A549 (cell line): Measurements from ENCODE around the gene B3GALT6. TPM values are rescaled to one million over a fixed set of nuclear protein-coding genes. Genes with fewer than 3 reads are reported as not detected.
A peak's percentile ranks its signal among the peaks of the same experiment; 100 is the strongest.

Experiments
- ATAC-seq, 2 experiments: fragments of 200-7000 bp in 1 of 2; fragments of >200 bp in 1 of 2; cut with Nextera tagmentation in 1 of 2; cut with Tn5 transposase in 1 of 2; 3 replicates each; pipeline versions ENCODE4 v1.8.0 to v1.9.1; 2018 to 2020; ENCODE audit warnings: mild to moderate bottlenecking in 1 of 2, moderate library complexity in 1 of 2
- CTCF ChIA-PET: fragments of 300-600 bp; sonication (Branson Sonifier 250); formaldehyde crosslinking; extraction: SDS; loops from one replicate; lab custom pipeline; 2021; ENCODE audit warnings: antibody characterized with exemption, inconsistent platforms; lab: Yijun Ruan, JAX
- POLR2A ChIA-PET: fragments of 350-600 bp; formaldehyde crosslinking; extraction: SDS; loops from one replicate; lab custom pipeline; 2021; ENCODE audit warnings: antibody characterized with exemption, inconsistent platforms; lab: Yijun Ruan, JAX
- DNase-seq, 2 experiments: peaks; one replicate each; pipeline versions ENCODE4 v3.0.0 to v3.0.0-alpha.2; 2011 to 2016; ENCODE audit warnings: low read depth in 1 of 2, low spot score in 1 of 2
- FAIRE-seq: peaks from 2 replicates; lab custom pipeline; 2011; peaks lifted over from hg19 to GRCh38; lab: Jason Lieb, UNC
- H3K27ac ChIP-seq, 2 experiments: fragments of >200 bp; sonication (Bioruptor Twin); formaldehyde crosslinking; 3 replicates each; pipeline ENCODE4 v1.5.1; 2016 to 2017
- H3K4me1 ChIP-seq: fragments of >200 bp; sonication (Bioruptor Twin); formaldehyde crosslinking; 3 replicates; pipeline ENCODE4 v1.6.1; 2016
- H3K4me2 ChIP-seq: fragments of >200 bp; sonication (Bioruptor Twin); formaldehyde crosslinking; 3 replicates; pipeline ENCODE4 v1.6.1; 2016
- H3K4me3 ChIP-seq: fragments of >200 bp; sonication (Bioruptor Twin); formaldehyde crosslinking; 3 replicates; pipeline ENCODE4 v1.5.1; 2016
- H3K9me3 ChIP-seq: fragments of >200 bp; sonication (Bioruptor Twin); formaldehyde crosslinking; 3 replicates; pipeline ENCODE4 v1.6.1; 2016
- ATOH8 ChIP-seq: fragments of 250-450 bp; sonication (Bioruptor Pico); IDR thresholded peaks from 2 replicates; pipeline ENCODE4 v1.5.0; 2020; ENCODE audit warnings: low read depth, mild to moderate bottlenecking, moderate library complexity
- BHLHE40 ChIP-seq: IDR thresholded peaks from 2 replicates; pipeline ENCODE4 v1.6.1; 2012; ENCODE audit warnings: low read depth, low read length, inconsistent platforms
- CEBPB ChIP-seq, 2 experiments: fragments of >200 bp in 1 of 2; sonication (Bioruptor Twin) in 1 of 2; formaldehyde crosslinking in 1 of 2; IDR thresholded peaks; 2 replicates each; pipeline ENCODE4 v1.6.1; 2012 to 2016
- CHD2 ChIP-seq: fragments of 150-350 bp; IDR thresholded peaks from 2 replicates; pipeline ENCODE4 v1.6.1; 2014; ENCODE audit warnings: low read length; ENCODE audit not compliant: partially characterized antibody
- EHMT2 ChIP-seq: fragments of 200-600 bp; sonication (generic); IDR thresholded peaks from 2 replicates; pipeline ENCODE4 v1.6.1; 2016; ENCODE audit warnings: antibody characterized with exemption, low read depth, mild to moderate bottlenecking, moderate library complexity
- EP300 ChIP-seq, 2 experiments: fragments of >200 bp; sonication (Bioruptor Twin); formaldehyde crosslinking; IDR thresholded peaks; 2 replicates in 1 of 2; 3 replicates in 1 of 2; pipeline ENCODE4 v1.6.1; 2016 to 2017
- ESRRA ChIP-seq: fragments of 150-350 bp; IDR thresholded peaks from 2 replicates; pipeline ENCODE4 v1.6.1; 2014; ENCODE audit warnings: mild to moderate bottlenecking, low read length, borderline replicate concordance
- FOSB ChIP-seq: fragments of 250-450 bp; sonication (Bioruptor Pico); IDR thresholded peaks from 2 replicates; pipeline ENCODE4 v1.5.0; 2020; ENCODE audit warnings: mild to moderate bottlenecking, moderate library complexity
- HDAC2 ChIP-seq: fragments of 200-600 bp; sonication (generic); IDR thresholded peaks from 2 replicates; pipeline ENCODE4 v1.6.1; 2016
- HES2 ChIP-seq: fragments of >200 bp; sonication (Bioruptor Twin); formaldehyde crosslinking; IDR thresholded peaks from 2 replicates; pipeline ENCODE4 v1.6.1; 2016
- HOXB5 ChIP-seq: fragments of 250-450 bp; sonication (Bioruptor Pico); IDR thresholded peaks from 2 replicates; pipeline ENCODE4 v1.5.0; 2020; ENCODE audit warnings: mild to moderate bottlenecking, moderate library complexity
- JUN ChIP-seq, 2 experiments: fragments of >200 bp; sonication (Bioruptor Twin); formaldehyde crosslinking; IDR thresholded peaks; 2 replicates in 1 of 2; 3 replicates in 1 of 2; pipeline ENCODE4 v1.6.1; 2016 to 2017
- MYC ChIP-seq: IDR thresholded peaks from 2 replicates; pipeline ENCODE4 v1.6.1; 2012; ENCODE audit warnings: mild to moderate bottlenecking, inconsistent platforms, low read length, improper control_type of control experiment, borderline replicate concordance
- PHF8 ChIP-seq: fragments of 200-600 bp; sonication (generic); IDR thresholded peaks from 2 replicates; pipeline ENCODE4 v1.6.1; 2016; ENCODE audit warnings: low read depth, mild to moderate bottlenecking, antibody characterized with exemption, moderate library complexity, borderline replicate concordance
- POLR2A ChIP-seq: IDR thresholded peaks from 2 replicates; pipeline ENCODE4 v1.6.1; 2012; ENCODE audit warnings: mild to moderate bottlenecking, low read length
- POLR2AphosphoS2 ChIP-seq: conservative IDR thresholded peaks from 2 replicates; pipeline ENCODE4 v1.6.1; 2012; ENCODE audit warnings: low read length, improper control_type of control experiment, inconsistent platforms
- SREBF2 ChIP-seq: fragments of 450-650 bp; IDR thresholded peaks from 2 replicates; pipeline ENCODE4 v1.6.1; 2014; ENCODE audit warnings: mild to moderate bottlenecking, moderate library complexity
- TFCP2L1 ChIP-seq: fragments of 250-450 bp; sonication (Bioruptor Pico); IDR thresholded peaks from 2 replicates; pipeline ENCODE4 v1.5.0; 2021; ENCODE audit warnings: mild to moderate bottlenecking
- WGBS: methylation state at CpG from one replicate; pipeline ENCODE4 v1.1.6; 2017; ENCODE audit errors: missing lambda C conversion rate; 5-methylcytosine and 5-hydroxymethylcytosine counted together
- polyA plus RNA-seq, 4 experiments: library from polyadenylated mRNA; depleted of rRNA in 3 of 4; stranded (reverse); fragments of >200 nt; fragmentation: RNase III in 1 of 4; extraction: RNeasy Plus Mini Kit Qiagen cat#74134 plus additional on column Dnase treatment in 1 of 4; gene quantifications; 2 replicates in 3 of 4; 3 replicates in 1 of 4; pipeline ENCODE4 v1.2.3, GENCODE V29; 2011 to 2017
- TF ChIP-seq, protein P1 (sequence below): fragments of 150-350 bp; IDR thresholded peaks from 2 replicates; pipeline ENCODE4 v1.6.1; 2014; ENCODE audit warnings: low read depth, mild to moderate bottlenecking, low read length
- TF ChIP-seq, protein P2 (sequence below): fragments of >200 bp; sonication (Bioruptor Twin); formaldehyde crosslinking; IDR thresholded peaks from 3 replicates; pipeline ENCODE4 v1.5.1; 2016

The B3GALT6 gene
- polyA plus RNA-seq, 2 of the 4 experiments (the other 2 are of a cell fraction), result 12.5 to 12.9 TPM

GRCh38 chr1:1232796-1233566, 944 bp downstream of the B3GALT6 start:
- Histone ChIP-seq H3K4me3 (peak overlapping the region; percentile 52), H3K27ac (peak overlapping the region; percentile 94 to 98), H3K9me3 (no peaks in the 10 kb centered on the region), H3K4me1 (peaks cover 31% of the 10 kb centered on the region), H3K4me2 (peak overlapping the region; percentile 81)
- WGBS, result 98% methylated on average over 22 of the region's 98 CpGs
- ChIA-PET POLR2A (no interaction called here), CTCF (no interaction called here)
- TF ChIP-seq POLR2A, result no peak
- TF ChIP-seq FOSB (CRISPR knock-in tag), result no peak
- no peak for TF ChIP-seq PHF8
- no peak for TF ChIP-seq HOXB5 (CRISPR knock-in tag)
- TF ChIP-seq ATOH8, result no peak
- no peak for TF ChIP-seq MYC
- TF ChIP-seq BHLHE40, result no peak
- no peak for TF ChIP-seq ESRRA
- TF ChIP-seq CHD2, result no peak
- TF ChIP-seq EP300 (IDR thresholded peaks at IDR 0.05), result no peak
- TF ChIP-seq POLR2AphosphoS2, result no peak
- TF ChIP-seq EHMT2, result no peak
- TF ChIP-seq SREBF2, result no peak
- TF ChIP-seq JUN (IDR thresholded peaks at IDR 0.05), result no peak
- TF ChIP-seq, protein P1, sequence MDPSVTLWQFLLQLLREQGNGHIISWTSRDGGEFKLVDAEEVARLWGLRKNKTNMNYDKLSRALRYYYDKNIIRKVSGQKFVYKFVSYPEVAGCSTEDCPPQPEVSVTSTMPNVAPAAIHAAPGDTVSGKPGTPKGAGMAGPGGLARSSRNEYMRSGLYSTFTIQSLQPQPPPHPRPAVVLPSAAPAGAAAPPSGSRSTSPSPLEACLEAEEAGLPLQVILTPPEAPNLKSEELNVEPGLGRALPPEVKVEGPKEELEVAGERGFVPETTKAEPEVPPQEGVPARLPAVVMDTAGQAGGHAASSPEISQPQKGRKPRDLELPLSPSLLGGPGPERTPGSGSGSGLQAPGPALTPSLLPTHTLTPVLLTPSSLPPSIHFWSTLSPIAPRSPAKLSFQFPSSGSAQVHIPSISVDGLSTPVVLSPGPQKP, result no peak
- TF ChIP-seq, protein P2, sequence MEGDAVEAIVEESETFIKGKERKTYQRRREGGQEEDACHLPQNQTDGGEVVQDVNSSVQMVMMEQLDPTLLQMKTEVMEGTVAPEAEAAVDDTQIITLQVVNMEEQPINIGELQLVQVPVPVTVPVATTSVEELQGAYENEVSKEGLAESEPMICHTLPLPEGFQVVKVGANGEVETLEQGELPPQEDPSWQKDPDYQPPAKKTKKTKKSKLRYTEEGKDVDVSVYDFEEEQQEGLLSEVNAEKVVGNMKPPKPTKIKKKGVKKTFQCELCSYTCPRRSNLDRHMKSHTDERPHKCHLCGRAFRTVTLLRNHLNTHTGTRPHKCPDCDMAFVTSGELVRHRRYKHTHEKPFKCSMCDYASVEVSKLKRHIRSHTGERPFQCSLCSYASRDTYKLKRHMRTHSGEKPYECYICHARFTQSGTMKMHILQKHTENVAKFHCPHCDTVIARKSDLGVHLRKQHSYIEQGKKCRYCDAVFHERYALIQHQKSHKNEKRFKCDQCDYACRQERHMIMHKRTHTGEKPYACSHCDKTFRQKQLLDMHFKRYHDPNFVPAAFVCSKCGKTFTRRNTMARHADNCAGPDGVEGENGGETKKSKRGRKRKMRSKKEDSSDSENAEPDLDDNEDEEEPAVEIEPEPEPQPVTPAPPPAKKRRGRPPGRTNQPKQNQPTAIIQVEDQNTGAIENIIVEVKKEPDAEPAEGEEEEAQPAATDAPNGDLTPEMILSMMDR, result no peak
- TF ChIP-seq CEBPB (IDR thresholded peaks at IDR 0.05), result no peak
- no peak for TF ChIP-seq HDAC2
- no peak for TF ChIP-seq HES2
- no peak for DNase-seq
- no peak for FAIRE-seq
- ATAC-seq, result no peak

DNA sequence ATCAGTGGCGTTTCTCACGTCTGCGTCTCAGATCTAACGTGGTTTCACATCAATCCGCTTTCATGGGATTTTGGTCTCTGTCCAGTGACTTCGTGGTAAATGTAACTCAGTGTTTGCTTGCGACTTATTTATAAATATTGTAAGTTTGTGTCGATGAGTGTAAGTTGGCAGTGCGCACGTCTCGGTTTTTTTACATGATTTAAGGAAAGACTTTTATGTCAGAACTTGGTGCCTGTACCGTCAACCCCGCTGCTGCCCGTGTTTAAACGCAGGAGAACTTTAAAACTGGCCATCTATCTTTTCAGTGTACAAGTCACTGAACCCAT, 1.5 kb downstream of the B3GALT6 start:
- no peak overlapping the region for H3K27ac ChIP-seq
- TF ChIP-seq TFCP2L1 (CRISPR knock-in tag), result no peak
- ChIA-PET POLR2A (no interaction called here), CTCF (interaction anchor here (9.4 kb wide), 1 partner anchor 112 kb away, joined by 46 read pairs; no protein-coding TSS in a partner anchor)
- FAIRE-seq, result no peak
- WGBS, result 97% methylated on average over 15 of the region's 15 CpGs
- no peak for ATAC-seq
- H3K4me2 ChIP-seq, result peak overlapping the region; percentile 81
- peak overlapping the region; percentile 52; the same call in 1 of the 3 replicates for H3K4me3 ChIP-seq
- no peak for DNase-seq
- peaks cover 36% of the 10 kb centered on the region for H3K4me1 ChIP-seq
- H3K9me3 ChIP-seq, result no peaks in the 10 kb centered on the region
